Fibroblast of the aortic adventitia (primary cell): ENCODE data around the gene CDON. TPM values are rescaled to one million over a fixed set of nuclear protein-coding genes. Genes with fewer than 3 reads are reported as not detected.
A peak's percentile ranks its signal among the peaks of the same experiment; 100 is the strongest.

Source experiments
- DNase-seq: peaks from one replicate; pipeline ENCODE4 v3.0.0-alpha.2; 2010; ENCODE audit warnings: low read depth
- H3K4me3 ChIP-seq: 2 replicates; pipeline ENCODE4 v1.5.1; 2011; ENCODE audit warnings: low read depth, mild to moderate bottlenecking, control low read depth, low read length, moderate library complexity
- CTCF ChIP-seq: IDR thresholded peaks from 2 replicates; pipeline ENCODE4 v1.5.1; 2011; ENCODE audit warnings: mild to moderate bottlenecking, low read length, control low read depth, inconsistent platforms; ENCODE audit not compliant: insufficient read depth
- total RNA-seq: library from RNA; depleted of rRNA; stranded (reverse); fragments of >200 nt; gene quantifications from 2 replicates; pipeline ENCODE4 v1.2.3, GENCODE V29; 2012; ENCODE audit warnings: low replicate concordance

The CDON gene
- total RNA-seq, 1 donor, result 54.4 TPM

- H3K4me3 ChIP-seq, result no peak overlapping the region
- no peak for TF ChIP-seq CTCF
- DNase-seq, result no peak
These were observed 110.9 kb downstream of the CDON start for GRCh38 chr11:125951731-125952130.

GRCh38 chr11:125950696-125951651 is 111.7 kb downstream of the CDON start:
- H3K4me3 ChIP-seq, result no peak overlapping the region
- peak; percentile 88 for DNase-seq
- TF ChIP-seq CTCF, result no peak

- TF ChIP-seq CTCF, result no peak
- DNase-seq, result no peak
- H3K4me3 ChIP-seq, result no peak overlapping the region
These were observed 112.5 kb downstream of the CDON start for GRCh38 chr11:125950178-125950490.

GRCh38 chr11:125949271-125950177 is 113.1 kb downstream of the CDON start:
- no peak overlapping the region for H3K4me3 ChIP-seq
- TF ChIP-seq CTCF, result no peak
- DNase-seq, result no peak

GRCh38 chr11:125948278-125949051 is 114.2 kb downstream of the CDON start:
- DNase-seq, result peak; percentile 9
- TF ChIP-seq CTCF, result no peak
- no peak overlapping the region for H3K4me3 ChIP-seq
